HEK293 (cell line): Measurements from ENCODE around the gene SNX2.

ENCODE experiments used
- CTCF ChIP-seq: fragments of 450-650 bp; formaldehyde crosslinking; IDR thresholded peaks from 2 replicates; pipeline ENCODE4 v1.5.1; 2016; ENCODE audit warnings: missing biosample characterization, missing genetic modification characterization
- KLF1 ChIP-seq: fragments of 450-650 bp; formaldehyde crosslinking; IDR thresholded peaks from 2 replicates; pipeline ENCODE4 v1.5.1; 2016; ENCODE audit warnings: missing biosample characterization, missing genetic modification characterization
- MZF1 ChIP-seq: fragments of 450-650 bp; formaldehyde crosslinking; IDR thresholded peaks from 2 replicates; pipeline ENCODE4 v1.5.1; 2017; ENCODE audit warnings: missing biosample characterization, missing genetic modification characterization, borderline replicate concordance
- PBX3 ChIP-seq: sonication (generic); formaldehyde crosslinking; IDR thresholded peaks from 2 replicates; pipeline ENCODE4 v1.8.1; 2022; ENCODE audit warnings: mild to moderate bottlenecking, moderate library complexity, missing genetic modification reagents
- YY1 ChIP-seq: fragments of 450-650 bp; formaldehyde crosslinking; IDR thresholded peaks from 2 replicates; pipeline ENCODE4 v1.5.1; 2018; ENCODE audit warnings: missing biosample characterization, missing genetic modification characterization
- ZBTB7A ChIP-seq: fragments of 450-650 bp; formaldehyde crosslinking; IDR thresholded peaks from 2 replicates; pipeline ENCODE4 v1.5.1; 2016; ENCODE audit warnings: low read depth, missing biosample characterization, missing genetic modification characterization
- ZNF514 ChIP-seq: fragments of 450-650 bp; formaldehyde crosslinking; IDR thresholded peaks from 2 replicates; pipeline ENCODE4 v1.5.1; 2016; ENCODE audit warnings: missing biosample characterization, missing genetic modification characterization
- ZNF830 ChIP-seq: fragments of 450-650 bp; IDR thresholded peaks from 2 replicates; pipeline ENCODE4 v1.5.0; 2018; ENCODE audit warnings: missing biosample characterization, missing genetic modification characterization, low read depth, mild to moderate bottlenecking, moderate library complexity
- ZSCAN18 ChIP-seq: fragments of 450-650 bp; formaldehyde crosslinking; IDR thresholded peaks from 2 replicates; pipeline ENCODE4 v1.5.1; 2016; ENCODE audit warnings: missing biosample characterization, missing genetic modification characterization

- TF ChIP-seq ZSCAN18 (tag by site-specific recombination) (no peak), YY1 (tag by site-specific recombination) (peak; percentile 91), PBX3 (CRISPR knock-in tag) (peak; percentile 59; the same call in 1 of the 2 replicates), CTCF (tag by site-specific recombination) (peak; percentile 62), MZF1 (no peak; the same call in 1 of the 2 replicates), ZNF514 (tag by site-specific recombination) (no peak), ZBTB7A (tag by site-specific recombination) (peak; percentile 90), KLF1 (tag by site-specific recombination) (no peak), ZNF830 (tag by site-specific recombination) (no peak)
These were observed at the start of gene SNX2 for GRCh38 chr5:122774861-122775549.
